Activated naive CD4-positive, alpha-beta T cell treated with anti-CD3 and anti-CD28 coated beads, Interleukin-2, amount 10 ng/mL, durations not matched to agents 7 days and 5 days (primary cell): ENCODE results near the gene ADH7.
A peak's percentile ranks its signal among the peaks of the same experiment; 100 is the strongest.

Experiments
- CTCF ChIA-PET: fragments of 350-600 bp; sonication (Branson Sonifier 250); formaldehyde crosslinking; loops from one replicate; lab custom pipeline; 2021; ENCODE audit warnings: antibody characterized with exemption; lab: Charles Lee
- DNase-seq: peaks from one replicate; pipeline ENCODE4 v3.0.0-alpha.2; 2020
- H3K27ac Mint-ChIP-seq: one replicate; pipeline ENCODE4 v1.8.0; 2021; ENCODE audit warnings: mild to moderate bottlenecking, moderate library complexity, mixed read lengths
- H3K27me3 Mint-ChIP-seq: one replicate; pipeline ENCODE4 v1.8.0; 2021; ENCODE audit warnings: mild to moderate bottlenecking, mixed read lengths
- H3K36me3 Mint-ChIP-seq: one replicate; pipeline ENCODE4 v1.8.0; 2021; ENCODE audit warnings: mixed read lengths
- H3K4me1 Mint-ChIP-seq: one replicate; pipeline ENCODE4 v1.8.0; 2021; ENCODE audit warnings: mixed read lengths
- H3K4me3 Mint-ChIP-seq: one replicate; pipeline ENCODE4 v1.8.0; 2021; ENCODE audit warnings: mild to moderate bottlenecking, moderate library complexity, mixed read lengths
- H3K9me3 Mint-ChIP-seq: one replicate; pipeline ENCODE4 v1.8.0; 2021; ENCODE audit warnings: mixed read lengths

ADH7 gene

DNA sequence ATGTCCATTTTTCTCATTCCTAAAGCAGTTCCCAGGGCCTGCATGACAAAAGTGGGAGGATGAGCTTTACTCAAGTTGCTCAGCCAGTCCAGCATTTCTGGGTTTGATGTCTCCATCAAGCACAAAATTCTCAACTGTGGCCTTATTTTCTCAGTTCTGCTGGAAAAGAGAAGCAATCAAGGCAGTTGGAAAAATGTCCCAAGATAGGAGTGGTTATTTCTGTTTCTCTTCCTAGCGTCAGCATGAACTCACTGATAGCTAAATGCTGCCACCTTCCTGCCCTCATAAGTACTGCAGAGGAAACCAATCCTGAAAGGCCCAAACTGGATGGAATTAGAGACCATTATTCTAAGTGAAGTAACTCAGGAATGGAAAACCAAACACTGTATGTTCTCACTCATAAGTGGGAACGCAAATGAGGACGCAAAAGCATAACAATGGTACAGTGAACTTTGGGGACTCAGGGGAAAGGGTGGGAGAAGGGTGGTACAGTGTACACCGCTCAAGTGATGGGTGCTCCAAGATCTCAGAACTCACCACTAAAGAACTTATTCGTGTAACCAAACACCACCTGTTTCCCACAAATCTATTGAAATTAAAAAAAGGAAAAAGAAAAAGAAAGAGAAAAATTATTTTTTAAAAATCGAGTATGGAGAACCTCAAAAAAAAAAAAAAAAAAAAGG lies 29.6 kb downstream of the ADH7 start:
- Mint-ChIP-seq H3K4me1 (peaks cover 13% of the 10 kb centered on the region), H3K27ac (no peak overlapping the region), H3K4me3 (no peak overlapping the region), H3K27me3 (no peaks in the 10 kb centered on the region), H3K9me3 (no peaks in the 10 kb centered on the region), H3K36me3 (no peaks in the 10 kb centered on the region)
- peak; percentile 73 for DNase-seq
- CTCF ChIA-PET, result interaction anchor here (0.6 to 4.2 kb wide), 10 partner anchors 17 to 1262 kb away, joined by 3 to 29 read pairs (median 3); partner anchors contain the start of genes METAP1 and STPG2

DNA sequence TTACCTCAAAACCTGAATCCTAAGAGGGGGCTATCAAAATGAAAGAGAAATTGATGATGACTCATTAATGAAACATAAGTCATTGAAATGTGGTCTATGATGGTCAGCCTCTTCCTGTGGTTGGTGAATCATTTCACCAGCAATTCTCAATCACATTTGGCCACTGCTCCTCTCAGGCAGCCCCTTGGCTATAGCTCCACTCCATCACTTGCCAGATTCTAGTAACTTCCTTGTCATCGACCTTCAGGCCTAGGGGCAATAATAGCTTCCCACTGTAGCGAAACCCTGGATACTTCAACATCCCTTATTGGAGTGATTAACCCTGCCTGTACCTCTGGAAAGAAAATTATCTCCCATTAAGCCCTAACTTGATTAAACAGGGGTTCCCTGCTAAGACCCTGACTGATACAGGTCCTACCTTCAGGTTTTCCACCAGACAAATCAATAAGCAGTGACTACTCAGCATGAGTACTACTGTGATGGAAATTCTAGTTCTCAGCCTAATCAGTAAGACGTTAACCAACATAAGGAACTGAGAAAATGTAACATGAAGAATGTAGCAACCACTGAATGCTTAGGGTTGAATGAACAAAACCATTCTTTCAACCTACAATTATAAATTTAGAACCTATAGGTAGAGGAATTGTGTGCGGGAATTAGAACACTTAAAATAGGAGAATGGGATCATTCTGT lies 30.4 kb downstream of the ADH7 start:
- CTCF ChIA-PET, result interaction anchor here (0.6 to 4.2 kb wide), 10 partner anchors 16 to 1255 kb away, joined by 3 to 29 read pairs (median 3); partner anchors contain the start of gene METAP1
- Mint-ChIP-seq H3K9me3 (no peaks in the 10 kb centered on the region), H3K36me3 (no peaks in the 10 kb centered on the region), H3K4me1 (peaks cover 13% of the 10 kb centered on the region), H3K4me3 (no peak overlapping the region), H3K27me3 (no peaks in the 10 kb centered on the region), H3K27ac (no peak overlapping the region)
- no peak for DNase-seq

DNA sequence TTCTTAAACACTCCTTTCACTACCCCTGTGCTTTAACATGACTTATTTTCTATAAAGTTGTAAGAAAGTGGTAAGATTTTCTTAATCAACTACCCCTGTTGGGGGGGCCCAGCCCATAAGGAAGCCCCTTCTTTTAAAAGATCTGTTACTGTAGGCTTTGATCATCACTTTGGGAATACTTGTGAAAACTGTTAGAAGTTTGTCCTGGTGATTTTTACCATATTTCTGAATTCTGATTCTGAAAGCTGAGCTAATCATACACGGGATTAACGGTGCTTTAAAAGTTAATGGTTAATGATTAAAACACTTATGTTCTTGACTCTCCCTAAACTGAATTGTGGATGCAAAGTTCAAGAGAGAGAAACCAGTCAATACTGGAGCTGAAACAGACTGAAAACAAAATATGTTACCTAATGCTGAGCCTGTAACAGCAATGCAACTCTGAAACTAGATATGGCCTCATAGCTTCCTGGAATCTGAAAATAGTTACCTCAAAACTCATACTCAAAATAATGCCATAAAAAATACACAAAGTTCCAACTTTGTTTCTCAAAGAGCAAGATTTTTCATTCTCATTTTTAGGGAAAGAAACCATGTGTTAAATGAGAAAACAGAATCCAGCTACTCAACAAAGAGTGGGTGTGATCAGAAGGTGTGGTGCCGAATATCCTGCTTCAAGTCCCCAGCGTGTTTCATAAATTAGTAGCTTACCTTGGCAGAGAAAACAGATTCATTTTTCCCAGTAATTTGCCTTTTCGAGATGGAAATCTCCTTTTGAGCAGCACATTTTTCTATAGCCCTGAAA lies 31.6 kb downstream of the ADH7 start:
- no peaks in the 10 kb centered on the region for H3K36me3 Mint-ChIP-seq
- DNase-seq, result no peak
- peaks cover 13% of the 10 kb centered on the region for H3K4me1 Mint-ChIP-seq

DNA sequence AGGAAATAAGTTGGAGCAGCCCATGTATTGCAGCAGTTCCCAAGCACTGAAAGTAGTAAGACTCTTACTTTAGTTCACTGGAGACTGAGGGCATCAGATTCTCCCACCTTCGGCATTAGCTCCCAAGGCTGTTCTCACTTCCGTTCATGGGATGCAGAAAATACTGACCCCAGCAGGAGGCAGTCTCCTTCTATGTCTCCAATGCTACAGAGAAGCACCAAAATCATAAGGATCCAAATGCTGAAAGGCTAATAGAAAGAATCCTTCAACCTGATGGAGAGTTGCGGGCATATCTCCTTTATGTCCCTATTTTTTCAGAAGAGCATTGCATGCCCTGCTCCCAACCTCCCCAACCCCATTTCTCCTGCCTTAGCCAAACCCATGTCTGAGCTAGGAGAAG lies 32.4 kb downstream of the ADH7 start:
- no peak overlapping the region for H3K27ac Mint-ChIP-seq
- no peak overlapping the region for H3K4me3 Mint-ChIP-seq
- peaks cover 13% of the 10 kb centered on the region for H3K4me1 Mint-ChIP-seq
- CTCF ChIA-PET, result interaction anchor here (0.8 to 4.2 kb wide), 3 partner anchors 11 to 408 kb away, joined by 4 to 29 read pairs (median 6); partner anchors contain the start of gene METAP1
- no peaks in the 10 kb centered on the region for H3K36me3 Mint-ChIP-seq
- H3K27me3 Mint-ChIP-seq, result no peaks in the 10 kb centered on the region
- no peaks in the 10 kb centered on the region for H3K9me3 Mint-ChIP-seq
- no peak for DNase-seq

More for the DNA sequence above, 31.6 kb downstream of the ADH7 start:
- CTCF ChIA-PET, result interaction anchor here (0.8 to 4.2 kb wide), 6 partner anchors 10 to 1254 kb away, joined by 3 to 29 read pairs (median 5); partner anchors contain the start of gene METAP1
- Mint-ChIP-seq H3K9me3 (no peaks in the 10 kb centered on the region), H3K4me3 (no peak overlapping the region), H3K27ac (no peak overlapping the region), H3K27me3 (no peaks in the 10 kb centered on the region)

DNA sequence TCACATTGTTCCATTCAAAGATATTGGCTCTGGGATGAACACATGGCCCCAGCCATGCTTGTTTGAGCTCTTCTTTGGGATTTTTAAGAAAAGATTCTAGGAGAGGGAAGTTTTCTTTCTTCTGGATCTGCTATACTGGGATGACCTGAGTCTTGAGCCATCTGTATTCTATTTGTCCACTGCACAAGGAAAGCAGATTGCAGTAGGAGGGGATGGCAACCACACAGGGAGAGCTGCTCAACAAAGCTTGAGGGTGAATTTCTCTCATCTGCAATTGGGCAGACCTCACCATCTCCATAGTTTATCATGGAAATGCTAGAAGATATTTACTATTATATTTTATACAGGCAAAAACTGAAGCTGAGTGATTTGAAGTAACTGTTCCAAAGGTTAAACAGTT lies 34.3 kb downstream of the ADH7 start:
- Mint-ChIP-seq H3K9me3 (no peaks in the 10 kb centered on the region), H3K36me3 (no peaks in the 10 kb centered on the region), H3K27me3 (peaks cover 7% of the 10 kb centered on the region), H3K27ac (no peak overlapping the region), H3K4me1 (peaks cover 13% of the 10 kb centered on the region), H3K4me3 (no peak overlapping the region)
- CTCF ChIA-PET, result interaction anchor here (1.5 kb wide), 1 partner anchor 1252 kb away, joined by 3 read pairs; no protein-coding TSS in a partner anchor
- no peak for DNase-seq

DNA sequence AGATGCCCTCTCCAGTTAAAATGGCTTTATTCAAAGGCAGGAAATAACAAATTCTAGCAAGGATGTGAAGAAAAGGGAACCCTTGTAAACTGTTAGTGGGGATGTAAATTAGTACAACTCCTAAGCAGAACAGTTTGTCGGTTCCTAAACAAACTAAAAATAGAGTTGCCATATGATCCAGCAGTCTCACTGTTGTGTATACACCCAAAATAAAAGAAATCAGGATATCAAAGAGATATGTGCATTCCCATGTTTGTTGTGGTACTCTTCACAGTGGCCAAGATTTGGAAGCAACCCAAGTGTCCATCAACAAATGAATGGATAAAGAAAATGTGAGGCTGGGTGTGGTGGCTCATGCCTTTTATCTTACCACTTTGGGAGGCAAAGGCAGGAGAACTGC lies 36.1 kb downstream of the ADH7 start:
- H3K4me1 Mint-ChIP-seq, result peaks cover 4% of the 10 kb centered on the region
- no peaks in the 10 kb centered on the region for H3K9me3 Mint-ChIP-seq
- H3K27ac Mint-ChIP-seq, result no peak overlapping the region
- H3K4me3 Mint-ChIP-seq, result no peak overlapping the region
- no peaks in the 10 kb centered on the region for H3K36me3 Mint-ChIP-seq
- DNase-seq, result no peak
- peaks cover 11% of the 10 kb centered on the region for H3K27me3 Mint-ChIP-seq
- CTCF ChIA-PET, result no interaction called here

DNA sequence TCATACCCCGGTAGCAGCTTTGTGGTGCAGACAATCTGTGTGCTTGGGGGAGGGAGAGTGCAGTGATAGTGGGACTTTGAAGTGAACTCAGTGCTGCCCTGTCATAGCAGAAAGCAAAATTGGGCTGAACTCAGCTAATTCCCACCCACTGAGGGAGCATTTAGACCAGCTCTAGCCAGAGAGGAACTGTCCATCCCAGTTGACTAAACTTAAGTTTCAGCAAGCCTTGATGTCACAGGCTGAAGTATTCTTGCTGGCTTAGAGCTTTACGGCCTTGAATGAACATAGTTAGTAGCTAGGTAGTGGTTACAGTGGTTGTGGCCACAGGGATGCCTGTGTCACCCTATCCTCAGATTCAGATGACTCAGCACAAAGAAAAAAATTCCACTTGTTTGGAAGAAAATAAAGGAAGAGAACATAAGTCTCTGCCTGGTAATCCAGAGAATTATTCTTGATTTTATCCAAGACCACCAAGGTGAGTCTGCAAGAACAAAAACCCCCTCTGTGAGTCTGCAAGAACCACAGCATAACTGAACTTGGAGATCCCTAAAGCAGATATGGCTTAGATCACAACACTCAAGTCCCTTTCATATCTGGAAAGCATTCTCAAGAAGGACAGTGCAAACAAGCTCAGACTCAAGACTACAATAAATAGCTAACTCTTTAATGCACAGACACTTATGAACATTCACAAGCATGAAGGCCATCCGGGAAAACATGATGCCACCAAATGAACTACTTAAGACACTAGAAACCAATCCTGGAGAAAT lies 39.4 kb downstream of the ADH7 start:
- no peak for DNase-seq
- CTCF ChIA-PET, result no interaction called here
- Mint-ChIP-seq H3K4me1 (no peaks in the 10 kb centered on the region), H3K9me3 (no peaks in the 10 kb centered on the region), H3K36me3 (no peaks in the 10 kb centered on the region), H3K27ac (no peak overlapping the region), H3K4me3 (no peak overlapping the region), H3K27me3 (peaks cover 11% of the 10 kb centered on the region)

DNA sequence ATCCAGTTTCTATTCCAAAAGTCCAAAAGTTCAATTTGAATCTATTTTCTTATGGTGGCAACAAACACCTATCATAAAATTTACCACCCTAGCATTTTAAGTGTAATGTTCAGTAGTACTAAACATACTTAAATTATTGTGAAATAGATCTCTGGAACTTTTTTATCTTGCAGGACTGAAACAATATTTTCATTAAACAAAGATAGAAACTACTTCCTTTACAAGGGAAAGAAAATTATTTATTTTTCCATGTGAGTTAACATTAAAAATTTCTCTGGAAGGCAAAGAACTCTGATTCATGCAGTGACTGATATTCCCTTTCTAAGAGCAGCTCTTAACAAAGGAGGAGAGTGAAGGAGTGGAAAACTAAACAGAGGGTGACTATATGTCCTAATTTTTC lies 40.2 kb downstream of the ADH7 start:
- Mint-ChIP-seq H3K4me3 (no peak overlapping the region), H3K4me1 (no peaks in the 10 kb centered on the region), H3K27me3 (peaks cover 14% of the 10 kb centered on the region), H3K36me3 (no peaks in the 10 kb centered on the region), H3K9me3 (no peaks in the 10 kb centered on the region), H3K27ac (no peak overlapping the region)
- CTCF ChIA-PET, result no interaction called here
- no peak for DNase-seq

DNA sequence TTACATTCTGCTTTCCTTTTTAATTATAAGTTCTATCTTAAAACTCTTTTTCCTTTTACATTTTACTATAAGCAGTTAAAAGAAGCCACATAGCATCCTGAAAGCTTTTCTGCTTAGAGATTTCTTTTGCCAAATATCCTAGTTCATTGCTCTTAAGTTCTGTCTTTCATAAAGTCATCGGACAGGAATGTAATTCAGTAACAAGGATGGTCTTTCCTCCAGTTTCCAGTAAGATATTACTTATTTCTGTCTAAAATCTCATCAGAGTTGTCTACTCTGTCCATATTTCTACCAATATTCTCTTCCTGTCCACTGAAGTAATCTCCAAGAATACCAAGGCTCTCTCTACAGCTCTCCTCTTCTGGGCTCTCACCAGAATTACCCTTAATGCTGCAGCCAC lies 45.1 kb downstream of the ADH7 start:
- Mint-ChIP-seq H3K9me3 (no peaks in the 10 kb centered on the region), H3K36me3 (no peaks in the 10 kb centered on the region), H3K27me3 (peaks cover 8% of the 10 kb centered on the region), H3K27ac (no peak overlapping the region), H3K4me1 (no peaks in the 10 kb centered on the region), H3K4me3 (no peak overlapping the region)
- DNase-seq, result no peak
- CTCF ChIA-PET, result no interaction called here

DNA sequence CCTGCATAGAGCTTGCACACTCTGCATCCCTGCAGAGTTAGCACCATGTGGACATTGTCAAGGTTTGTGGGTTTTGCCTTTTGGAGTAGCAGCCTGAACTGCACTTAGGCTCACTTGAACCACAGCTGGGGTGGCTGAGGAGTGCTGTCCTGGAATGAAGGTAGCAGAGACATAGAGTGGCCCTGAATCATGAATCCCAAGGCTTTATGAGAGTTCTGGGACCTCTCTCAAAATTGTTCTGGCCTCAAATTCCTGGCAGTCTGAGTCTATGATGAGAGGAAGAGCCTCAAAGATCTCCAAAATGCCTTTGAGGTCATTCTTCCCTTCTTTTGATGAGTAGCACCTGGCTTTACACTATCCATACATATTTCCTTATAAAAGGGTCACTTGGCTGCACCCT lies 45.5 kb downstream of the ADH7 start:
- Mint-ChIP-seq H3K4me3 (no peak overlapping the region), H3K27ac (no peak overlapping the region), H3K27me3 (peaks cover 8% of the 10 kb centered on the region), H3K9me3 (no peaks in the 10 kb centered on the region), H3K36me3 (no peaks in the 10 kb centered on the region), H3K4me1 (no peaks in the 10 kb centered on the region)
- CTCF ChIA-PET, result no interaction called here
- no peak for DNase-seq

DNA sequence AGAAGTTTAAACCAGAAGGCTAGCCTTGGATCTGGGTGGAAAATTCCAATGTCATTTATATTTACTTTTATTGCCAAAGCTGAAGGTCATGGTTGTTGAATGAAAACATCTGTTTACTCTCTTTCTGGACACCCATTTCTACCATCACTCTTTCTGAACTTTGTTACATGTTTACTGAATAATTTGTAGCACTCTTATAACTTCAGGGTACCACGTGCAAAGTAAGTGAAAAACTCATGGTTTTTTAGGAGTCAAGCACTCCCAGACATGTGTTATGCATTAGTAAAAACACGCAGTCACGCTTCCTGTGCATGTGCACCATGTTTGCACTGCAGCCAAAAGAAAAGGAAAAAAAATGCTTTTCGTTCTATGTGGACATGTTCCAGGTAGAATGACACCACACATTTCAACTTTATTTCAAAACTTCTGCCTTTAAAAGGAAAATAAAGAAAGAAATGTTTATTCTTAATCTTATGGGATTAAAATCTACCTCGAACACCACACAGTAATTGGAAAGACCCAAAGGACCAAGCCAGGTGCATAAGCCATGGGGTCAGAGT lies 51.2 kb downstream of the ADH7 start:
- Mint-ChIP-seq H3K9me3 (no peaks in the 10 kb centered on the region), H3K36me3 (no peaks in the 10 kb centered on the region), H3K4me3 (no peak overlapping the region), H3K27me3 (no peaks in the 10 kb centered on the region), H3K27ac (no peak overlapping the region), H3K4me1 (peaks cover 3% of the 10 kb centered on the region)
- DNase-seq, result no peak
- CTCF ChIA-PET, result interaction anchor here (1.0 kb wide), 1 partner anchor 27 kb away, joined by 3 read pairs; no protein-coding TSS in a partner anchor

DNA sequence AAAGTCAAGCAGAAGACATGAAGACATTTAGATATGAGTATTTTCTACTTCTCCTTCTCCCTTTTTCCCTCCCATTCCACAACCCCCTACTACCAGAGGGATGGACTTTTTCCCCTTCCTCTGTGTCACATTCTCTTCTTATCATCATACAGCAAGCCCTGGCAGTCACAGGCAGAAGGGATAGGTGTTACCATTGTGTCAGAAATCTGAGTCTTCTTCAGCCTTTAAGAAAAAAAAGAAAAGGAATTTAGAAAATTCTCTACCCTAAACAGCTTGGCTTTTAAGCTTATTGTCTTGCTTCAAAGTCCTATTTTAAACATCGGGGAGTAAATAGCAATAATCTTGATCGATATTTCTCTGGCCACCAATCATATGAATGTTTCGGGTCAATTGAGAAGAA lies 51.7 kb downstream of the ADH7 start:
- no peaks in the 10 kb centered on the region for H3K9me3 Mint-ChIP-seq
- no peak for DNase-seq
- no peaks in the 10 kb centered on the region for H3K27me3 Mint-ChIP-seq

DNA sequence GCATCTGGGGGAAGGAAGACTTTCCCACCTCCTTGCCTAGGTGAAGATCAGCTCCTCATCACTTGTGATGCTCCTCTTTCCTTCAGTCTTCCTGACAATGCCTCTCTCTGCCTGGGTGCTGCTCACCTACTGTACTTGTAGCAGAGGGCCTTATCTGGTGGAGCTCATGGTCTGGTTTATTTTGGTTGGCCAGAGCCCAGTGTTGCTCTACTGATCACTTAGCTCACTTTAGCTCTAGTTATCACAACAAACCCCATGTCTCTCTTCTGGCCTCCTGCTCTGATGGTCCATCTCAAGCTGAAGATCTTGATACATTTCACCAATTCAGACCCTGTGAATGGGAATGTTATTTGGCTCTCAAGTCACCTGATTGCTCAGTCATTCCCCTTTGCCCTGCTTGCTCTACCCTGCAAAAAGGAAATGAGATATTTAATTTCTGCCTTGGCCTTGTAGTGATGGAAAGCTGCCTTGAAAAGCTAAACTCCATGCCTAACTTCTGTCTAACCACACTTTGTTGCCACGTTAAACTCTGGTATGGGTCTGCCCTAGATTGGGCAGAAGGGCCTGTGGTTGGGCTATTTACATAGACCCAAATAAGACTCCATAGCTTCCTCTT lies 52.3 kb downstream of the ADH7 start:
- DNase-seq, result no peak
- peaks cover 3% of the 10 kb centered on the region for H3K4me1 Mint-ChIP-seq
- CTCF ChIA-PET, result interaction anchor here (1.0 kb wide), 1 partner anchor 28 kb away, joined by 3 read pairs; no protein-coding TSS in a partner anchor
- H3K27ac Mint-ChIP-seq, result no peak overlapping the region
- no peaks in the 10 kb centered on the region for H3K36me3 Mint-ChIP-seq
- no peak overlapping the region for H3K4me3 Mint-ChIP-seq
- H3K27me3 Mint-ChIP-seq, result no peaks in the 10 kb centered on the region
- no peaks in the 10 kb centered on the region for H3K9me3 Mint-ChIP-seq

More for the DNA sequence above, 51.7 kb downstream of the ADH7 start:
- Mint-ChIP-seq H3K4me3 (no peak overlapping the region), H3K36me3 (no peaks in the 10 kb centered on the region), H3K4me1 (peaks cover 3% of the 10 kb centered on the region), H3K27ac (no peak overlapping the region)
- CTCF ChIA-PET, result interaction anchor here (1.0 kb wide), 1 partner anchor 27 kb away, joined by 3 read pairs; no protein-coding TSS in a partner anchor
